GM21737 (cell line): Measurements from ENCODE around the gene PLEKHA3.
"Not testable (repeated sequence)": the region's sequence is repeated elsewhere in the genome, so short reads cannot be mapped to it uniquely, and the experiment has no call there.

Experiments
- ATAC-seq: cut with Tn5 transposase; IDR thresholded peaks from one replicate; pipeline ENCODE4 v1.9.1; 2021; ENCODE audit warnings: mild to moderate bottlenecking, moderate library complexity; ENCODE audit not compliant: unreplicated experiment

The PLEKHA3 gene

DNA sequence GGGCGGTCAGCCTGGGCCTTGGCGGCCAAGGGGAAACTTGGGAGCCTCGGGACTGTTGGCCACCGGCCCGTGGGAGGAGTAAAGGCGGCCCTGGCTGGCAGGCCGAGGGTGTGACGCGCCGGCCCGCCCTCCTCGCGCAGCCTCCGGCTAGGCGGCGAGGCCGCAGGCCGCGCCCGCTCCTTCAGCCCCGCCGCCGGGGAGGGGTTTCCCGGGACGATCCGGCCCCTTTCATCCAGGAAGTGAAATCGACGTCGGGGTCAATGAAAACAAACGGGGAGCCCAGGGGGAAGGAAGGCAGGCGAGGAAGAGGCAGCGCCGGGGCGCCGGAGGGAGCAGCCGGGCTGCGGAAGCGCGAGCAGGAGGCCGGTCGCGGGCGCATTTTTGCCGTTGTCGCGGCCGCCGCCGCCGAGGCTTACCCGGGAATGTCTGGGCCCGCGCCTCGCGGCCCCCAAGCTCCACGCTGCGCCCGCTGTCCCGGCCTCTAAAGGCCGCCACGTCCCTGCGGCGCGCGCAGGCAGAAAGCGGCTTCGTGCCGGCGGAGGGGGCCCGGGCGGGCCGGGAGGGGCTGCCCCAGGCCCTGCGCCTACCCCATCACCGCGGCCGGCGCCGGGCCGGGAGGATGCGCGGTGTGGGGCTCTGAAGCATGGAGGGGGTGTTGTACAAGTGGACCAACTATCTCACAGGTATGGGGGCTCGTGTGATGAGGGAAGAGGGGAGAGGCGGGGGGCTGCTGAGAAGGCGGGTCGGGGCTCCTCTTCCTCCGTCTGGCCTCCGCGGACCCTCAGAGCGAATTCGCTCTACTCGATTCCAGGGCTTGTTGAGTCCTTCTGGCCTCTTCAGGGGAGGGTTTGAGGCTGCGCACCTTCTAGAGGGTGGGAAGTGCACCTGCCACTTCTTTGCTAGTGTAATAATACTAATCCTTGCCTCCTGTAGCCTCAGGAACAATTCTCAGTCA is at the start of gene PLEKHA3:
Gene PLEKHA3 (plus strand): TSS at position 231 of the 955 bp plus-strand sequence. CDS start 413 bp downstream, at position 644.
- peak; percentile 65 for ATAC-seq

GRCh38 chr2:178436662-178437061 is 43.6 kb upstream of the PLEKHA3 start:
- ATAC-seq = no peak

DNA sequence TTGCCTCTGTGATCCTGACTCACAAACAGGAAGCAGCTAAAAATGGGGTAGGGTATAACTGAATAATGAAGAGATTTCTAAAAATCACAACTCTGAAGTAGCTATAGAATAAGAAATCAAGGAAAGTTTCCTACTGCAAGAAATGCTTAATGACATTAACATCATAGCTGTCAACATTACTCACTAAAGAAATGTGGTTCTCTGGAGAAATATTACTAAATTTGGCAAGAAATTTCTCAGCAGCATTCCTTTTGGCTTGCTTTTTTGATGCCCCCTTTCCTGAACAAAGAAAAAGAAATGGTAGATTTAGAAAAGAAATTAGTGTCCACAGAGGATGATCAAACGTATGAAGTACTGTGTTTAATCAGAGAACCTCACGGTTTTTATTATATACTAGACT is 38.8 kb upstream of the PLEKHA3 start:
- ATAC-seq = no peak

GRCh38 chr2:178448968-178449661 is 31.1 kb upstream of the PLEKHA3 start:
- ATAC-seq = no peak

GRCh38 chr2:178449700-178450523 is 30.3 kb upstream of the PLEKHA3 start:
- peak; percentile 4 for ATAC-seq

GRCh38 chr2:178450524-178450773 is 29.8 kb upstream of the PLEKHA3 start:
- ATAC-seq = peak; percentile 44

DNA sequence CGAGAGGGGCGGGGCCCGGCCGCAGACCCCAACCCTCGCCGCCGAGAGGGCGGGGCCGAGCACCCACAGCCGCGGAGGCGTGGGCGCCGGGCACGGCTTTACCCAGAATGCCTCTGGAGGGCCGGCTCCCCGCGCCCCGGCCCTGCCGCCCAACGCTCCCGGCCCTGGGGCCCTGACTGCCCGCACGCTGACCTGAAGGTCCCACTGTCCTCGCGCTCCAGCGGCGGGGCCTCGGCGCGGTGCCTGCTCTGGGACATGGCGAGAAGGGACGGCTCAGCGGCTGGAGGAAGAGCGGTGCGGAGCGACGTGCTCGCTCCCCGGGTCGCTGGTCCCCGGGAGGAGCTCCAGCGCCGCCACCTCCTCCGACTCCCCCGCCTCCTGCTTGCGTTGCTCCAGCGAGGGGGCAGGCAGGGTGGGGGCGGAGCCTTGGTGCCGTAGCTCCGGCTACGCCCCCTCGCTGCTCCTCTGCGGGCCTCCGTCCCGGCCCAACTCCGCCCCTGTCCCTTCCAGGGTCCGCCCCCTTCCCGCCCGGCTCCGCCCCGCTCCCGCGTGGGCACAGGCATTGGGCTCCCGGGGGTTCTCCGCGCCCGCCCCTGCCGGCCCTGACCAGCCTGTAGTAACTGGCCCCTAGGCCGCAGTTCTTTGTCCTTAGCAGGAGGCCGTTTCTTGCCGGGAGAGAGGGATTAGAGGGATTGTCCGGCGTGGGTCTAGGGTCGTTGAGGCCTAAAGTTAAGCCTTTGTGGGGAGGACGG is 29.3 kb upstream of the PLEKHA3 start, which contains the start of the genes PJVK and PRKRA:
Gene PJVK (plus strand): TSS at position 605 of the 752 bp plus-strand sequence. CDS start 2,032 bp downstream, outside the sequence.
Gene PRKRA (minus strand): TSS at position 402 of the 752 bp plus-strand sequence. CDS start 145 bp downstream, at position 257.
- ATAC-seq = peak; percentile 88

DNA sequence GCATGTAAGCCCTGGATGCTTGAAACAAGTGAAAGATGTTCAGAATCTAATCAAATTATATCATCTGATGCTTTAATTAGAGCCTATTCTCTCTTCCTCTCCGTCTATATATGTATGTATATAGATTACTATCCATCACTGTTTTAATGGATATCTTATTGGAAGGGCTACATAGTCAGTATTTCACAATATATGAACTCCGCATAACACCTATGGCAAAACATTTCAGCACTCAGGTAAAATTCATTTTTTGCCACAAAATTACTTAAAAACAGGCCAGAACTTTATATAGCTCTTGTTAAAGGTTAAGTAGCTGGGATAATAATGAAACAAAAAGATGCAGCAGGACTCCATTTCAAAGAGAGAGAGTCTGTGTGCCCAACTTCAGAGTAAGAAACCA is 27.9 kb upstream of the PLEKHA3 start:
- no peak for ATAC-seq

DNA sequence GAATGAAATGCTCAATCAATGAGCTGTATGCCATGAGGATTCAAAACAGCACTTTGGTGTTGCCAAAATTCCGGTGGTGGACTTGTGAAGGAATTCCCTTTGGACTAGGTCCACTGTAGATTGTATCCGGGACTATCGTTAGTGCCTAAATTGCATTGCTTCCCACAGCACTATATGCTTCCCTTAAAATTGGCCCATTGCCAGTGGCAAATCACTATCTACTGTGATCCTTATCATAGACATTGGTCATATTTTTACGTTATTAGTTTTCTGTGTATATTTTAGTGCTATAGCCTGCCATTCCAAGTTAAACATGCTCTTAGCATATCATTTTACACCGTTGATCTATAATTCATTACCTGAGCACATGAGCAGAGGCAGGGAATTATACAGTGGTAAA is 27.4 kb upstream of the PLEKHA3 start:
- ATAC-seq = no peak

GRCh38 chr2:178455947-178456346 is 24.3 kb upstream of the PLEKHA3 start:
- no peak for ATAC-seq

- ATAC-seq = no peak
Measured at GRCh38 chr2:178457390-178457886, 22.8 kb upstream of the PLEKHA3 start.

GRCh38 chr2:178469219-178469849 is 10.9 kb upstream of the PLEKHA3 start:
- ATAC-seq = no peak

DNA sequence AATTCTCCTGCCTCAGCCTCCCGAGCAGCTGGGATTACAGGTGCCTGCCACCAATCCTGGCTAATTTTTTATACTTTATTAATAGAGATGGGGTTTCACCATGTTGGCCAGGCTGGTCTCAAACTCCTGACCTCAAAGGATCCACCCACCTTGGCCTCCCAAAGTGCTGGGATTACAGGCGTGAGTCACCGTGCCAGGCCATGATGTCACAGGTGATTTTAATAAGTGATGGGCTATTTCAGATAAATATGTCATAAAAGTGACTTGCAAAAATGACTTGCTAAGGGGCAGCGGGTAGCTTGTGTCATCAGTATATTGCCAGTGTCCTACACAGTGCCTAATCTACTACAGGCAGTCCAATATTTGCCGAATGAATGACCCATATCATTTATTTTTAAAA is 8.9 kb upstream of the PLEKHA3 start:
- ATAC-seq = not testable (repeated sequence)

- ATAC-seq = no peak
Measured at GRCh38 chr2:178473373-178473772, 6.9 kb upstream of the PLEKHA3 start.

DNA sequence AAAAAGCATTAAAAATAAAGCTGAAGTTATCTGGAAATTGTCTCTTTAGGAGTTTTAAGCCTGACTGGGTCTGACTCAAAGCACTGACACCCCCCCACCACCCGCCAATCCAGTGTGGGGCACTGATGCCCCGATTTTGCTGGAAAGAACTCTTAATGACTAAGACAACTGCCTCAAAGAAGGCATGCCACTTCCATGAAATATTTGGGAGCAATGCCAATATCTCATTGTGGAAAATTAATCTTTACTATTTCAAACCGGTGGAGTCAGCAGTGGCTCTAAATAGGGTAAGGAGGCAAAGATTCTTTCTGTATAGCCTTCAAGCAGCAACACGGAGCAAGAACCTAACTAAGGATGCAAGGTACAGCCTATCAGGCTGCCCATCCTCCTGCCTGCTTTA is 6.3 kb upstream of the PLEKHA3 start:
- ATAC-seq = no peak

DNA sequence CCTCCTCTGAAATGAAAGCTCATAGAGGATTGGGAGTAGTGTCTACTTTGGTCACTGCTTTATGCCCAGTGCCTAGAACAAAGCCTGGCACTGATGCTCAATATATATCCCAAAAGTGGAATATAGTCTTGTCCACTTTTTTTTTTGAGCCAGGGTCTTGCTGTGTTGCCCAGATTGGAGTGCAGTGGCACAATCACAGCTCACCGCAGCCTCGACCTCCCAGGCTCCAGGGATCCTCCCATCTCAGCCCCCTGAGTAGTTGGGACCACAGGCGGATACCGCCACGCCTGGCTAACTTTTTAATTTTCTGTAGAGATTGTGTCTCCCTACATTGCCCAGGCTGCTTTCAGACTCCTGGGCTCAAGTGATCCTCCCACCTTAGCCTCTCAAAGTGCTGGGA is 5.7 kb upstream of the PLEKHA3 start:
- no peak for ATAC-seq

DNA sequence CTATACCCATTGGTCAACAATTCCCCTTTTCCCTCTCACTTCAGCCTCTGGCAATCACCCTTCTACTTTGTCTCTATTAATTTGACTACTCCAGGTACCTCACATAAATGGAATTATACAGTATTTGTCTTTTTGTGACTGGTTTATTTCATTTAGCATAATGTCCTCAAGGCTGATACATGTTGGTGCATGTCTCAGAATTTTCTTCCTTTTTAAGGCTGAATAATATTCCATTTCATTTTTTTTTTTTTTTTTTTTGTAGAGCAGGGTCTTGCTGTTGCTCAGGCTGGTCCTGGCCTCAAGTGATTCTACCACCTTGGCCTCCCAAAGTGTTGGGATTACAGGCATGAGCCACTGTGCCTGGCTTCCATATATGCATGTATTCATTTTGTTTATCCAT is 3.8 kb upstream of the PLEKHA3 start:
- no peak for ATAC-seq

- ATAC-seq = no peak
Measured at GRCh38 chr2:178477443-178478129, 2.7 kb upstream of the PLEKHA3 start.

GRCh38 chr2:178478130-178478438 is 2.2 kb upstream of the PLEKHA3 start:
- no peak for ATAC-seq
